Esophagus muscularis mucosa (tissue), 3 donors: ENCODE measurements around the gene KCNJ10.

Experiments used
- CTCF ChIP-seq, 3 experiments: fragments of 200-600 bp in 2 of 3; fragments of 450-650 bp in 1 of 3; sonication (generic) in 2 of 3; IDR thresholded peaks; one replicate each; pipeline ENCODE4 v1.5.1; 2017 to 2019; ENCODE audit warnings: antibody characterized with exemption in 3 of 3, mild to moderate bottlenecking in 2 of 3, moderate library complexity in 1 of 3
- POLR2A ChIP-seq: fragments of 450-650 bp; IDR thresholded peaks from one replicate; pipeline ENCODE4 v1.6.1; 2017; ENCODE audit warnings: antibody characterized with exemption, moderate library complexity, mild to moderate bottlenecking, low read depth
- POLR2AphosphoS5 ChIP-seq, 2 donors: sonication (generic); formaldehyde crosslinking; IDR thresholded peaks; one replicate each; pipeline ENCODE4 v1.6.1; 2017; ENCODE audit warnings: antibody characterized with exemption in 2 of 2

GRCh38 chr1:160009081-160009480 is 60.9 kb downstream of the KCNJ10 start:
- TF ChIP-seq POLR2A (no peak), CTCF (IDR thresholded peaks at IDR 0.05) (no peak), POLR2AphosphoS5 (IDR thresholded peaks at IDR 0.05) (no peak)
